Mesendoderm (in vitro differentiated cells): ENCODE data around the gene SMIM45.

Source experiments
- DNase-seq: peaks from one replicate; pipeline ENCODE4 v3.0.0; 2013
- H2AK5ac ChIP-seq: 2 replicates; pipeline ENCODE4 v1.6.1; 2013; ENCODE audit warnings: low read length, inconsistent platforms
- H2BK120ac ChIP-seq: 2 replicates; pipeline ENCODE4 v1.6.1; 2013; ENCODE audit warnings: low read depth, mild to moderate bottlenecking, low read length, moderate library complexity, mixed read lengths
- H2BK15ac ChIP-seq: replicated peaks from 2 replicates; pipeline ENCODE4 v1.6.1; 2013; ENCODE audit warnings: low read depth, mild to moderate bottlenecking, moderate library complexity
- H2BK5ac ChIP-seq: 2 replicates; pipeline ENCODE4 v1.6.1; 2013; ENCODE audit warnings: low read length, inconsistent platforms
- H3K18ac ChIP-seq: 2 replicates; pipeline ENCODE4 v1.6.1; 2013; ENCODE audit warnings: mild to moderate bottlenecking, low read length, mixed read lengths
- H3K23ac ChIP-seq: one replicate; pipeline ENCODE4 v1.6.1; 2013; ENCODE audit warnings: low read length
- H3K27ac ChIP-seq: 2 replicates; pipeline ENCODE4 v1.5.1; 2013; ENCODE audit warnings: low read depth, mild to moderate bottlenecking, inconsistent platforms, low read length, moderate library complexity
- H3K27me3 ChIP-seq: 2 replicates; pipeline ENCODE4 v1.6.1; 2013; ENCODE audit warnings: low read length, control low read depth, mild to moderate bottlenecking, inconsistent platforms; ENCODE audit not compliant: insufficient read depth, poor library complexity
- H3K36me3 ChIP-seq: 2 replicates; pipeline ENCODE4 v1.6.1; 2013; ENCODE audit warnings: low read length, inconsistent platforms; ENCODE audit not compliant: control insufficient read depth, insufficient read depth
- H3K4ac ChIP-seq: one replicate; pipeline ENCODE4 v1.6.1; 2013; ENCODE audit warnings: low read depth, mild to moderate bottlenecking, low read length, moderate library complexity
- H3K4me1 ChIP-seq: 2 replicates; pipeline ENCODE4 v1.6.1; 2013; ENCODE audit warnings: low read depth, low read length, inconsistent platforms; ENCODE audit not compliant: control insufficient read depth
- H3K4me2 ChIP-seq: 2 replicates; pipeline ENCODE4 v1.6.1; 2013; ENCODE audit warnings: low read length
- H3K4me3 ChIP-seq: 2 replicates; pipeline ENCODE4 v1.5.1; 2013; ENCODE audit warnings: mild to moderate bottlenecking, low read length
- H3K56ac ChIP-seq: one replicate; pipeline ENCODE4 v1.6.1; 2013; ENCODE audit warnings: low read length
- H3K79me1 ChIP-seq: 2 replicates; pipeline ENCODE4 v1.6.1; 2013; ENCODE audit warnings: low read length, inconsistent platforms
- H3K79me2 ChIP-seq: 2 replicates; pipeline ENCODE4 v1.6.1; 2013; ENCODE audit warnings: mild to moderate bottlenecking, low read length; ENCODE audit not compliant: control insufficient read depth, insufficient read depth
- H3K9ac ChIP-seq: 2 replicates; pipeline ENCODE4 v1.6.1; 2013; ENCODE audit warnings: low read length, inconsistent platforms
- H4K5ac ChIP-seq: one replicate; pipeline ENCODE4 v1.6.1; 2013; ENCODE audit warnings: low read length
- H4K8ac ChIP-seq: one replicate; pipeline ENCODE4 v1.6.1; 2013; ENCODE audit warnings: low read depth, mild to moderate bottlenecking, control low read depth, low read length, moderate library complexity
- WGBS: extraction: QIAGEN DNeasy Blood & Tissue Kit; methylation state at CpG from one replicate; pipeline ENCODE4 v1.1.7; 2013; ENCODE audit warnings: low lambda C conversion rate, missing lambda C conversion rate; ENCODE audit not compliant: insufficient coverage; ENCODE audit errors: extremely low coverage; 5-methylcytosine and 5-hydroxymethylcytosine counted together

Gene SMIM45

GRCh38 chr22:41919357-41920224 is 32.4 kb upstream of the SMIM45 start:
- no peak overlapping the region for H3K4me3 ChIP-seq

GRCh38 chr22:41920271-41920976 is 31.5 kb upstream of the SMIM45 start:
- DNase-seq = no peak
- Histone ChIP-seq H2BK5ac (no peak overlapping the region), H3K79me2 (no peaks in the 10 kb centered on the region), H3K79me1 (no peaks in the 10 kb centered on the region), H3K36me3 (no peaks in the 10 kb centered on the region), H3K4me1 (peaks cover 3% of the 10 kb centered on the region), H3K23ac (no peak overlapping the region), H2BK15ac (no peak overlapping the region), H3K4me3 (no peak overlapping the region), H3K27me3 (peaks cover 15% of the 10 kb centered on the region), H3K18ac (peak overlapping the region; percentile 23), H4K8ac (no peak overlapping the region), H3K27ac (no peak overlapping the region), H3K56ac (peak overlapping the region; percentile 70), H4K5ac (no peak overlapping the region), H3K9ac (peak overlapping the region; percentile 4), H3K4ac (no peak overlapping the region), H2BK120ac (no peak overlapping the region), H2AK5ac (no peak overlapping the region), H3K4me2 (no peak overlapping the region)
- WGBS = no CpG with 5 or more reads among the region's 21 CpGs

More at GRCh38 chr22:41919357-41920224, 32.4 kb upstream of the SMIM45 start:
- Histone ChIP-seq H3K27me3 (peaks cover 17% of the 10 kb centered on the region), H3K36me3 (no peaks in the 10 kb centered on the region), H3K27ac (no peak overlapping the region), H2BK5ac (no peak overlapping the region), H3K23ac (no peak overlapping the region), H4K5ac (no peak overlapping the region), H2AK5ac (no peak overlapping the region), H4K8ac (no peak overlapping the region), H3K4ac (no peak overlapping the region), H3K79me2 (no peaks in the 10 kb centered on the region), H2BK120ac (no peak overlapping the region), H3K4me2 (peak overlapping the region; percentile 60), H2BK15ac (no peak overlapping the region), H3K4me1 (peaks cover 3% of the 10 kb centered on the region), H3K9ac (peak overlapping the region; percentile 48), H3K79me1 (no peaks in the 10 kb centered on the region), H3K56ac (peak overlapping the region; percentile 83), H3K18ac (peak overlapping the region; percentile 23)
- no CpG with 5 or more reads among the region's 62 CpGs for WGBS
- DNase-seq = peak; percentile 82

- Histone ChIP-seq H3K79me1 (no peaks in the 10 kb centered on the region), H2BK5ac (no peak overlapping the region), H3K4ac (no peak overlapping the region), H3K4me2 (no peak overlapping the region), H3K56ac (no peak overlapping the region), H2BK15ac (no peak overlapping the region), H3K27ac (no peak overlapping the region), H2BK120ac (no peak overlapping the region), H3K23ac (no peak overlapping the region), H3K79me2 (no peaks in the 10 kb centered on the region), H4K5ac (no peak overlapping the region), H3K4me3 (no peak overlapping the region), H3K27me3 (peaks cover 8% of the 10 kb centered on the region), H4K8ac (no peak overlapping the region), H2AK5ac (no peak overlapping the region), H3K4me1 (no peaks in the 10 kb centered on the region), H3K36me3 (no peaks in the 10 kb centered on the region), H3K18ac (no peak overlapping the region), H3K9ac (no peak overlapping the region)
- WGBS = no CpG with 5 or more reads among the region's 5 CpGs
- DNase-seq = no peak
Measured at GRCh38 chr22:41922328-41922727, 29.6 kb upstream of the SMIM45 start.

DNA sequence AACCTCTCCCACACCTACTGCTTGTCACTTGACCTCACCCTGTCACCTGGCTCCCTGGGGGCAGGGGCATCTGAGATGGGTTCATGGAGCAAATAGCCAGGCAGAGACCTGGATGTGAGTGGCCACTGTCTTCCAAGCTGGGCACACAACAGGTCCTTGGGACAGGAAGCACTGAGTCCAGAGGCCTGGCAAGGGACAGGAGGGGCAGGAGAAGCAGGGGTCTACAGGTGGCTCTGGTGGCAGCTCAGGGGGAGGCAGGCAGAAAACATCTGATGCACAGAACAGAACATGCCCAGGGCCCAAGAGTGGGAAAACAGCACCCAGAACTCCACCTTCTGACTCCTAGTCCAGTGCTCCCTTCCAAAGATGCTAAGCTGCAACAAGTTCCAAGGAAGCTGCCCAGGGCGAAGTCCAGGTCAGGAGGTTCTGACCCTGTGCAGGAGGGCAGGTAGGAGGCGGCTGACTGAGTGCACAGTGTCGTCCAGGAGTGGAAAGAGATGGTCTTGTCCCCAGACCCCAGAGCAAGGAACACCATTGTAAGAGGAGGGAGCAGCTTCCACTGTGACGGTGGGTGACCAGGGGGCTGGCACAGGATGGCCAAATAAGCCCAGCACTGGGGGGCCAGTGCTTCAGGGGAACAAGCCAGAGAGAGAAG is 28.9 kb upstream of the SMIM45 start:
- Histone ChIP-seq H3K18ac (no peak overlapping the region), H2BK120ac (no peak overlapping the region), H3K4me1 (peaks cover 2% of the 10 kb centered on the region), H3K23ac (no peak overlapping the region), H3K36me3 (no peaks in the 10 kb centered on the region), H3K27me3 (peaks cover 8% of the 10 kb centered on the region), H3K4ac (no peak overlapping the region), H2BK5ac (no peak overlapping the region), H4K5ac (no peak overlapping the region), H3K79me1 (no peaks in the 10 kb centered on the region), H3K4me3 (no peak overlapping the region), H3K9ac (no peak overlapping the region), H3K56ac (no peak overlapping the region), H3K79me2 (no peaks in the 10 kb centered on the region), H4K8ac (no peak overlapping the region), H3K27ac (no peak overlapping the region), H2AK5ac (no peak overlapping the region), H3K4me2 (no peak overlapping the region), H2BK15ac (no peak overlapping the region)
- WGBS = no CpG with 5 or more reads among the region's 4 CpGs
- no peak for DNase-seq

- H3K4me2 ChIP-seq = no peak overlapping the region
- H4K8ac ChIP-seq = no peak overlapping the region
- no peak overlapping the region for H2BK15ac ChIP-seq
- H2AK5ac ChIP-seq = no peak overlapping the region
- no peak overlapping the region for H3K9ac ChIP-seq
- no peaks in the 10 kb centered on the region for H3K79me2 ChIP-seq
- no peak overlapping the region for H3K27ac ChIP-seq
- no peak overlapping the region for H3K23ac ChIP-seq
- no peak overlapping the region for H3K56ac ChIP-seq
- H3K79me1 ChIP-seq = no peaks in the 10 kb centered on the region
- H3K18ac ChIP-seq = no peak overlapping the region
- no peak overlapping the region for H4K5ac ChIP-seq
- H2BK120ac ChIP-seq = no peak overlapping the region
- DNase-seq = no peak
- no peak overlapping the region for H3K4ac ChIP-seq
- no peak overlapping the region for H2BK5ac ChIP-seq
- no CpG with 5 or more reads among the region's 14 CpGs for WGBS
- H3K27me3 ChIP-seq = peaks cover 8% of the 10 kb centered on the region
- no peaks in the 10 kb centered on the region for H3K36me3 ChIP-seq
- H3K4me1 ChIP-seq = peaks cover 2% of the 10 kb centered on the region
- no peak overlapping the region for H3K4me3 ChIP-seq
Measured at GRCh38 chr22:41923595-41924276, 28.2 kb upstream of the SMIM45 start.
